ENCODE measurements around the gene RELA. TPM values are rescaled to one million over a fixed set of nuclear protein-coding genes. Genes with fewer than 3 reads are reported as not detected.

Gene RELA
- total and polyA plus RNA-seq, 2 experiments from 2014 or later = 18.5 to 22.8 TPM

DNA sequence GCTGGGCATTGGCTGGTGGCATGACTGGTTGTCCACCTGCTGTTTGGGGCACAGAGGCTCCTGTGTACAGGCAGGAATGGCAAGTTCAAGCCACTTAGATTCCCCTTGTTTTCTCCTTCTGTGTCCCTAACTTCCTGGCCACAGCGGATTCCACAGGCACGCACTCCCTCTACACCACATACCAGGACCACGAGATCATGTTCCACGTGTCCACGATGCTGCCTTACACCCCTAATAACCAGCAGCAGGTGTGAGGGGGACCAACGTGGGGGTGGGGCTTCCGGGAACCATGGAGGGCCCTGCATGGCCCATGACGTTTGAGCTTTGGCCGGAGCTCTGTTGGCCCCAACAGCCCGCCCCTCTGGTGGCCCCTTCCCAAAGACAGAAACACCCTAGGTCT is 17.0 kb downstream of the RELA start (continued):
- TF ChIP-seq ZNF462 (CRISPR knock-in tag; IDR thresholded peaks at IDR 0.05) (no peak), NANOG (IDR thresholded peaks at IDR 0.05; ENCODE audit: borderline replicate concordance) (no peak), EZH2 (IDR thresholded peaks at IDR 0.05; ENCODE audit: low read depth, unreplicated experiment) (no peak), STAT1 (IDR thresholded peaks at IDR 0.05; ENCODE audit: unreplicated experiment) (no peak), ZNF331 (CRISPR knock-in tag; IDR thresholded peaks at IDR 0.05; ENCODE audit: low read depth) (no peak), ZNF114 (CRISPR knock-in tag; IDR thresholded peaks at IDR 0.05) (no peak)
- TF ChIP-seq, protein P1, sequence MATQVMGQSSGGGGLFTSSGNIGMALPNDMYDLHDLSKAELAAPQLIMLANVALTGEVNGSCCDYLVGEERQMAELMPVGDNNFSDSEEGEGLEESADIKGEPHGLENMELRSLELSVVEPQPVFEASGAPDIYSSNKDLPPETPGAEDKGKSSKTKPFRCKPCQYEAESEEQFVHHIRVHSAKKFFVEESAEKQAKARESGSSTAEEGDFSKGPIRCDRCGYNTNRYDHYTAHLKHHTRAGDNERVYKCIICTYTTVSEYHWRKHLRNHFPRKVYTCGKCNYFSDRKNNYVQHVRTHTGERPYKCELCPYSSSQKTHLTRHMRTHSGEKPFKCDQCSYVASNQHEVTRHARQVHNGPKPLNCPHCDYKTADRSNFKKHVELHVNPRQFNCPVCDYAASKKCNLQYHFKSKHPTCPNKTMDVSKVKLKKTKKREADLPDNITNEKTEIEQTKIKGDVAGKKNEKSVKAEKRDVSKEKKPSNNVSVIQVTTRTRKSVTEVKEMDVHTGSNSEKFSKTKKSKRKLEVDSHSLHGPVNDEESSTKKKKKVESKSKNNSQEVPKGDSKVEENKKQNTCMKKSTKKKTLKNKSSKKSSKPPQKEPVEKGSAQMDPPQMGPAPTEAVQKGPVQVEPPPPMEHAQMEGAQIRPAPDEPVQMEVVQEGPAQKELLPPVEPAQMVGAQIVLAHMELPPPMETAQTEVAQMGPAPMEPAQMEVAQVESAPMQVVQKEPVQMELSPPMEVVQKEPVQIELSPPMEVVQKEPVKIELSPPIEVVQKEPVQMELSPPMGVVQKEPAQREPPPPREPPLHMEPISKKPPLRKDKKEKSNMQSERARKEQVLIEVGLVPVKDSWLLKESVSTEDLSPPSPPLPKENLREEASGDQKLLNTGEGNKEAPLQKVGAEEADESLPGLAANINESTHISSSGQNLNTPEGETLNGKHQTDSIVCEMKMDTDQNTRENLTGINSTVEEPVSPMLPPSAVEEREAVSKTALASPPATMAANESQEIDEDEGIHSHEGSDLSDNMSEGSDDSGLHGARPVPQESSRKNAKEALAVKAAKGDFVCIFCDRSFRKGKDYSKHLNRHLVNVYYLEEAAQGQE (IDR thresholded peaks at IDR 0.05; ENCODE audit: unreplicated experiment) = no peak
